Stomach (tissue), 9 donors: Measurements from ENCODE around the gene PTPRJ. TPM values are rescaled to one million over a fixed set of nuclear protein-coding genes. Genes with fewer than 3 reads are reported as not detected.
A peak's percentile ranks its signal among the peaks of the same experiment; 100 is the strongest.

Experiments
- DNase-seq, 2 donors: peaks; one replicate each; pipeline versions ENCODE4 v3.0.0 to v3.0.0-alpha.2; 2013 to 2019
- H3K27ac ChIP-seq, 5 donors: fragments of 200-600 bp in 4 of 5; sonication (generic) in 4 of 5; one replicate each; pipeline ENCODE4 v1.5.1; 2013 to 2019; ENCODE audit warnings: mild to moderate bottlenecking in 1 of 5, moderate library complexity in 1 of 5
- H3K27me3 ChIP-seq, 3 donors: fragments of 200-600 bp; sonication (generic); one replicate each; pipeline ENCODE4 v1.5.1; 2017 to 2019; ENCODE audit warnings: mixed run types in 1 of 3
- H3K36me3 ChIP-seq, 4 donors: fragments of 200-600 bp; sonication (generic); 1 replicate in 3 of 4; 2 replicates in 1 of 4; pipeline ENCODE4 v1.5.1; 2016 to 2019
- H3K4me1 ChIP-seq, 4 donors: fragments of 200-600 bp; sonication (generic); one replicate each; pipeline ENCODE4 v1.5.1; 2016 to 2019
- H3K4me3 ChIP-seq, 4 donors: fragments of 200-600 bp; sonication (generic) in 3 of 4; one replicate each; pipeline ENCODE4 v1.5.1; 2016 to 2019; ENCODE audit warnings: mild to moderate bottlenecking in 1 of 4
- H3K9me3 ChIP-seq, 4 donors: fragments of 200-600 bp; sonication (generic); one replicate each; pipeline ENCODE4 v1.5.1; 2016 to 2019
- CTCF ChIP-seq, 7 experiments: fragments of 450-650 bp in 4 of 7; fragments of 200-600 bp in 3 of 7; sonication (generic) in 3 of 7; IDR thresholded peaks; one replicate each; pipeline ENCODE4 v1.5.1; 2016 to 2019; ENCODE audit warnings: antibody characterized with exemption in 7 of 7, control low read depth in 2 of 7, mild to moderate bottlenecking in 1 of 7
- EP300 ChIP-seq: sonication (generic); formaldehyde crosslinking; IDR thresholded peaks from one replicate; pipeline ENCODE4 v1.6.1; 2017; ENCODE audit warnings: antibody characterized with exemption
- POLR2A ChIP-seq, 4 donors: fragments of 450-650 bp; IDR thresholded peaks; one replicate each; pipeline ENCODE4 v1.6.1; 2016; ENCODE audit warnings: antibody characterized with exemption in 4 of 4, control low read depth in 2 of 4, mild to moderate bottlenecking in 1 of 4, moderate library complexity in 1 of 4
- POLR2AphosphoS5 ChIP-seq, 3 donors: sonication (generic); formaldehyde crosslinking; IDR thresholded peaks; one replicate each; pipeline ENCODE4 v1.6.1; 2016; ENCODE audit warnings: antibody characterized with exemption in 3 of 3
- WGBS, 5 donors: extraction: QIAGEN DNeasy Blood & Tissue Kit in 3 of 5; methylation state at CpG; one replicate each; pipeline versions ENCODE4 v1.1.5 to v1.1.7; 2013 to 2018; 5-methylcytosine and 5-hydroxymethylcytosine counted together
- intact Hi-C: fragments of 100-400 bp; cut with DNase I; formaldehyde crosslinking; loops from one replicate; pipeline ENCODE4 v1.15.1; 2023; ENCODE audit warnings: low total_unique reads
- polyA plus RNA-seq, 3 donors: library from polyadenylated mRNA; stranded (reverse); fragments of 200-250 nt; gene quantifications; one replicate each; pipeline ENCODE4 v1.2.3, GENCODE V29; 2013
- total RNA-seq, 5 donors: library from RNA; depleted of rRNA; stranded (reverse); fragments of >200 nt; gene quantifications; one replicate each; pipeline versions ENCODE4 v1.1.0 to v1.2.3, GENCODE V29; 2014 to 2016
- donor health status: healthy with polysubstance abuse.
- donor health status: Bipolar disorder and iron deficiency.
- donor health status: healthy.

Gene PTPRJ
- total and polyA plus RNA-seq, 8 donors, result 2.6 to 351 (median 20.7) TPM

- Histone ChIP-seq H3K4me1 (peaks cover 34 to 66% (median 60%) of the 10 kb centered on the region in 4 donors), H3K27ac (peak overlapping the region; percentile 88 to 95 (median 90)), H3K9me3 (no peaks in the 10 kb centered on the region), H3K36me3 (no peaks in the 10 kb centered on the region), H3K4me3 (peak overlapping the region; percentile 81 to 90 (median 85)), H3K27me3 (no peaks in the 10 kb centered on the region)
- 19 to 37% (median 29%) methylated on average over 17 of the region's 17 CpGs for WGBS, 5 donors
- DNase-seq, result peak in 1 of 2 donors; percentile 53
- TF ChIP-seq CTCF (IDR thresholded peaks at IDR 0.05), result no peak
- TF ChIP-seq POLR2AphosphoS5 (IDR thresholded peaks at IDR 0.05), result no peak
- no peak for TF ChIP-seq POLR2A (IDR thresholded peaks at IDR 0.05)
- TF ChIP-seq EP300, result no peak
- intact Hi-C loops, result no loop called here
These were observed 1.5 kb downstream of the PTPRJ start for GRCh38 chr11:47981667-47982404.

GRCh38 chr11:47982616-47983015 is 2.3 kb downstream of the PTPRJ start:
- Histone ChIP-seq H3K4me1 (peaks cover 36 to 73% (median 65%) of the 10 kb centered on the region in 4 donors), H3K36me3 (no peaks in the 10 kb centered on the region), H3K27me3 (no peaks in the 10 kb centered on the region), H3K4me3 (peak overlapping the region in 3 of 4 donors; percentile 82 to 90 (median 88)), H3K27ac (peak overlapping the region in 4 of 5 donors; percentile 88 to 95 (median 90)), H3K9me3 (no peaks in the 10 kb centered on the region)
- no peak for TF ChIP-seq POLR2A (IDR thresholded peaks at IDR 0.05)
- no peak for TF ChIP-seq CTCF (IDR thresholded peaks at IDR 0.05)
- TF ChIP-seq POLR2AphosphoS5 (IDR thresholded peaks at IDR 0.05), result no peak
- no peak for TF ChIP-seq EP300
- DNase-seq, result no peak
- intact Hi-C loops, result no loop called here

GRCh38 chr11:47983464-47984397 is 3.4 kb downstream of the PTPRJ start:
- no peak for DNase-seq
- TF ChIP-seq POLR2AphosphoS5 (IDR thresholded peaks at IDR 0.05), result no peak
- TF ChIP-seq EP300, result no peak
- no peak for TF ChIP-seq POLR2A (IDR thresholded peaks at IDR 0.05)
- TF ChIP-seq CTCF (IDR thresholded peaks at IDR 0.05), result no peak
- intact Hi-C loops, result no loop called here
- H3K27ac ChIP-seq, result peak overlapping the region in 4 of 5 donors; percentile 25 to 95 (median 89)
- 32 to 60% (median 50%) methylated on average over 10 of the region's 10 CpGs for WGBS, 5 donors
- H3K36me3 ChIP-seq, result no peaks in the 10 kb centered on the region
- H3K9me3 ChIP-seq, result no peaks in the 10 kb centered on the region
- no peak overlapping the region for H3K4me3 ChIP-seq
- H3K27me3 ChIP-seq, result no peaks in the 10 kb centered on the region
- H3K4me1 ChIP-seq, result peaks cover 41 to 84% (median 70%) of the 10 kb centered on the region in 4 donors

GRCh38 chr11:47986219-47986618 is 5.9 kb downstream of the PTPRJ start:
- WGBS, 5 donors, result 74 to 84% (median 77%) methylated on average over 5 of the region's 5 CpGs
- Histone ChIP-seq H3K27me3 (no peaks in the 10 kb centered on the region), H3K4me1 (peaks cover 47 to 99% (median 80%) of the 10 kb centered on the region in 4 donors), H3K27ac (peak overlapping the region; percentile 77 to 95 (median 83)), H3K4me3 (no peak overlapping the region), H3K9me3 (no peaks in the 10 kb centered on the region), H3K36me3 (no peaks in the 10 kb centered on the region)
- DNase-seq, result no peak
- intact Hi-C loops, result no loop called here
- TF ChIP-seq POLR2AphosphoS5 (IDR thresholded peaks at IDR 0.05), result peak in 1 of 3 donors; percentile 28
- no peak for TF ChIP-seq POLR2A (IDR thresholded peaks at IDR 0.05)
- TF ChIP-seq EP300, result no peak
- no peak for TF ChIP-seq CTCF (IDR thresholded peaks at IDR 0.05)
